ENCODE measurements around the gene FLNB.

DNA sequence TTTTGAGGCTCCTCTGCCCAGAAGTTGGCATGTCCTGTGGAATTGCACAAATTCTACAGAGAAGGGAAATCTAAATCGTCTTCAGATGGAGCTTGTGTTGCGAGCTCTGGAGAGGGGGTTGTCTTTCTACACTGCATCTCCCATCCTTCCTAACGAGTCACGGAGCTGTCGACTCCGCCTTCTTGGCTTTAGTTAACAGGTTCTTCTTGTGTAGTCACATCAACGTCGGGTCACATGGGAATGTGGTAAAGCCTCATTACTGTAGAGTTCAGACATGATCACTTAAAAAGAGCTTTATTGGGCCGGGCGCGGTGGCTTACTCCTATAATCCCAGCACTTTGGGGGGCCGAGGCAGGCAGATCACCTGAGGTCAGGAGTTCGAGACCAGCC, 142.6 kb downstream of the FLNB start:
- TF ChIP-seq EZH2phosphoT487 (IDR thresholded peaks at IDR 0.05; ENCODE audit: borderline replicate concordance, low read depth), result no peak
- no peak for TF ChIP-seq SMC3 (IDR thresholded peaks at IDR 0.05; ENCODE audit: low read depth, low read length)
- TF ChIP-seq POLR2AphosphoS5 (IDR thresholded peaks at IDR 0.05; ENCODE audit: low read depth, low read length), result no peak
- TF ChIP-seq, protein P1, sequence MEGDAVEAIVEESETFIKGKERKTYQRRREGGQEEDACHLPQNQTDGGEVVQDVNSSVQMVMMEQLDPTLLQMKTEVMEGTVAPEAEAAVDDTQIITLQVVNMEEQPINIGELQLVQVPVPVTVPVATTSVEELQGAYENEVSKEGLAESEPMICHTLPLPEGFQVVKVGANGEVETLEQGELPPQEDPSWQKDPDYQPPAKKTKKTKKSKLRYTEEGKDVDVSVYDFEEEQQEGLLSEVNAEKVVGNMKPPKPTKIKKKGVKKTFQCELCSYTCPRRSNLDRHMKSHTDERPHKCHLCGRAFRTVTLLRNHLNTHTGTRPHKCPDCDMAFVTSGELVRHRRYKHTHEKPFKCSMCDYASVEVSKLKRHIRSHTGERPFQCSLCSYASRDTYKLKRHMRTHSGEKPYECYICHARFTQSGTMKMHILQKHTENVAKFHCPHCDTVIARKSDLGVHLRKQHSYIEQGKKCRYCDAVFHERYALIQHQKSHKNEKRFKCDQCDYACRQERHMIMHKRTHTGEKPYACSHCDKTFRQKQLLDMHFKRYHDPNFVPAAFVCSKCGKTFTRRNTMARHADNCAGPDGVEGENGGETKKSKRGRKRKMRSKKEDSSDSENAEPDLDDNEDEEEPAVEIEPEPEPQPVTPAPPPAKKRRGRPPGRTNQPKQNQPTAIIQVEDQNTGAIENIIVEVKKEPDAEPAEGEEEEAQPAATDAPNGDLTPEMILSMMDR (IDR thresholded peaks at IDR 0.05), result no peak
- no peak for TF ChIP-seq EP300 (IDR thresholded peaks at IDR 0.05; ENCODE audit: borderline replicate concordance in 1 of 2, low read depth in 1 of 2, low read length in 1 of 2)
- TF ChIP-seq NRF1 (IDR thresholded peaks at IDR 0.05; ENCODE audit: low read depth, low read length), result no peak
- TF ChIP-seq, protein P2, sequence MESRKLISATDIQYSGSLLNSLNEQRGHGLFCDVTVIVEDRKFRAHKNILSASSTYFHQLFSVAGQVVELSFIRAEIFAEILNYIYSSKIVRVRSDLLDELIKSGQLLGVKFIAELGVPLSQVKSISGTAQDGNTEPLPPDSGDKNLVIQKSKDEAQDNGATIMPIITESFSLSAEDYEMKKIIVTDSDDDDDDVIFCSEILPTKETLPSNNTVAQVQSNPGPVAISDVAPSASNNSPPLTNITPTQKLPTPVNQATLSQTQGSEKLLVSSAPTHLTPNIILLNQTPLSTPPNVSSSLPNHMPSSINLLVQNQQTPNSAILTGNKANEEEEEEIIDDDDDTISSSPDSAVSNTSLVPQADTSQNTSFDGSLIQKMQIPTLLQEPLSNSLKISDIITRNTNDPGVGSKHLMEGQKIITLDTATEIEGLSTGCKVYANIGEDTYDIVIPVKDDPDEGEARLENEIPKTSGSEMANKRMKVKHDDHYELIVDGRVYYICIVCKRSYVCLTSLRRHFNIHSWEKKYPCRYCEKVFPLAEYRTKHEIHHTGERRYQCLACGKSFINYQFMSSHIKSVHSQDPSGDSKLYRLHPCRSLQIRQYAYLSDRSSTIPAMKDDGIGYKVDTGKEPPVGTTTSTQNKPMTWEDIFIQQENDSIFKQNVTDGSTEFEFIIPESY (IDR thresholded peaks at IDR 0.05; ENCODE audit: borderline replicate concordance, low read depth), result no peak
- TF ChIP-seq, protein P3, sequence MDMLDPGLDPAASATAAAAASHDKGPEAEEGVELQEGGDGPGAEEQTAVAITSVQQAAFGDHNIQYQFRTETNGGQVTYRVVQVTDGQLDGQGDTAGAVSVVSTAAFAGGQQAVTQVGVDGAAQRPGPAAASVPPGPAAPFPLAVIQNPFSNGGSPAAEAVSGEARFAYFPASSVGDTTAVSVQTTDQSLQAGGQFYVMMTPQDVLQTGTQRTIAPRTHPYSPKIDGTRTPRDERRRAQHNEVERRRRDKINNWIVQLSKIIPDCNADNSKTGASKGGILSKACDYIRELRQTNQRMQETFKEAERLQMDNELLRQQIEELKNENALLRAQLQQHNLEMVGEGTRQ (IDR thresholded peaks at IDR 0.05; ENCODE audit: borderline replicate concordance, low read depth, low read length), result no peak
- TF ChIP-seq, protein P4, sequence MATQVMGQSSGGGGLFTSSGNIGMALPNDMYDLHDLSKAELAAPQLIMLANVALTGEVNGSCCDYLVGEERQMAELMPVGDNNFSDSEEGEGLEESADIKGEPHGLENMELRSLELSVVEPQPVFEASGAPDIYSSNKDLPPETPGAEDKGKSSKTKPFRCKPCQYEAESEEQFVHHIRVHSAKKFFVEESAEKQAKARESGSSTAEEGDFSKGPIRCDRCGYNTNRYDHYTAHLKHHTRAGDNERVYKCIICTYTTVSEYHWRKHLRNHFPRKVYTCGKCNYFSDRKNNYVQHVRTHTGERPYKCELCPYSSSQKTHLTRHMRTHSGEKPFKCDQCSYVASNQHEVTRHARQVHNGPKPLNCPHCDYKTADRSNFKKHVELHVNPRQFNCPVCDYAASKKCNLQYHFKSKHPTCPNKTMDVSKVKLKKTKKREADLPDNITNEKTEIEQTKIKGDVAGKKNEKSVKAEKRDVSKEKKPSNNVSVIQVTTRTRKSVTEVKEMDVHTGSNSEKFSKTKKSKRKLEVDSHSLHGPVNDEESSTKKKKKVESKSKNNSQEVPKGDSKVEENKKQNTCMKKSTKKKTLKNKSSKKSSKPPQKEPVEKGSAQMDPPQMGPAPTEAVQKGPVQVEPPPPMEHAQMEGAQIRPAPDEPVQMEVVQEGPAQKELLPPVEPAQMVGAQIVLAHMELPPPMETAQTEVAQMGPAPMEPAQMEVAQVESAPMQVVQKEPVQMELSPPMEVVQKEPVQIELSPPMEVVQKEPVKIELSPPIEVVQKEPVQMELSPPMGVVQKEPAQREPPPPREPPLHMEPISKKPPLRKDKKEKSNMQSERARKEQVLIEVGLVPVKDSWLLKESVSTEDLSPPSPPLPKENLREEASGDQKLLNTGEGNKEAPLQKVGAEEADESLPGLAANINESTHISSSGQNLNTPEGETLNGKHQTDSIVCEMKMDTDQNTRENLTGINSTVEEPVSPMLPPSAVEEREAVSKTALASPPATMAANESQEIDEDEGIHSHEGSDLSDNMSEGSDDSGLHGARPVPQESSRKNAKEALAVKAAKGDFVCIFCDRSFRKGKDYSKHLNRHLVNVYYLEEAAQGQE (IDR thresholded peaks at IDR 0.05; ENCODE audit: low read depth, low read length), result no peak
- no peak for TF ChIP-seq RCOR1 (IDR thresholded peaks at IDR 0.05; ENCODE audit: low read length)
- no peak for TF ChIP-seq MEF2A (IDR thresholded peaks at IDR 0.05; ENCODE audit: borderline replicate concordance, low read depth)
- no peak for TF ChIP-seq JUND (IDR thresholded peaks at IDR 0.05)
- TF ChIP-seq GABPA (IDR thresholded peaks at IDR 0.05; ENCODE audit: low read depth), result no peak

All from SK-N-SH (cell line).